GM18526 (cell line): Measurements from ENCODE around the gene ADGRG6.

ENCODE experiments used
- POLR2A ChIP-seq: IDR thresholded peaks from 3 replicates; pipeline ENCODE4 v1.6.1; 2011; ENCODE audit not compliant: insufficient read length; ENCODE audit errors: extremely low read depth

The ADGRG6 gene

DNA sequence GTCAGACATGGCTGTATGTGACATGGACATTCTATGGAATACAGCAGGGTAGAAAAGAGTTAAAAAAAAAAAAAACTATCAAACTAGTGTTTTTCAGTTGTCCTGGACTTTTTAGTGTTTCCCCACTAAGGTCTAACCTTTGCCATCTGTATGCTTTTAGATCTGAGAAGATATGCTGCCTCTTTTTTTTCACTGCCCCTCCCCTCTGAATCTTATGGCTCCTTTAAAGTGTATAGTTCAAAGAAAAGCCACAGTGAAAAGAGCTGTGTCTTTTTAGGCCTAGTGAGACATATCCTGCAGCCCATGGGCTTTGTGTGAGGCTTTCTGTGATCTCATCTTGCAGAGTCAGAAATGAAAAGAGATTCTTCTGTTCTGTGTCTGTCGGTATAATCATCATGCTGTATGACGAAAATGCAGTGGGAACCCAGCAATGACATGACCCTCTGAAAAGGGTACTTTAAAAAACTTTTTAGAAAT is 29.3 kb downstream of the ADGRG6 start:
- no peak for TF ChIP-seq POLR2A

DNA sequence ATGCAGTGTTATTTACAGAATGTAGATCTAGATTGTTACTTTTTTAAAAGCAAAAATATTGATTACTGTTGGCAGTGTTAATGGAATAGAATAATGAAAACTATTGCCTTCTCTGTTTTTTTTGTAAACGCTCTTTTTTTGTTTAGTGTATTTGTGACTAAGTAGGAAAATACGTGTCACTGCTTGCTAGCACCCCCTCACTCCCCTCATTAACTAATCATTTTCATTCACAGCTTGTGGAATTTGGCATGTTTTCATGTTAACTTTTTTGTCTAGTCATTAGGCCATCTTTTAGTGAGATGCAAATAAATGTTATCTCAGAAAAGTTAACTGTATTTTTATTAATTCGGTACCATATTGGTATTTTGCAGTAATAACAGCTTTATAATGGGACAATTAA is 29.8 kb downstream of the ADGRG6 start:
- TF ChIP-seq POLR2A = no peak

DNA sequence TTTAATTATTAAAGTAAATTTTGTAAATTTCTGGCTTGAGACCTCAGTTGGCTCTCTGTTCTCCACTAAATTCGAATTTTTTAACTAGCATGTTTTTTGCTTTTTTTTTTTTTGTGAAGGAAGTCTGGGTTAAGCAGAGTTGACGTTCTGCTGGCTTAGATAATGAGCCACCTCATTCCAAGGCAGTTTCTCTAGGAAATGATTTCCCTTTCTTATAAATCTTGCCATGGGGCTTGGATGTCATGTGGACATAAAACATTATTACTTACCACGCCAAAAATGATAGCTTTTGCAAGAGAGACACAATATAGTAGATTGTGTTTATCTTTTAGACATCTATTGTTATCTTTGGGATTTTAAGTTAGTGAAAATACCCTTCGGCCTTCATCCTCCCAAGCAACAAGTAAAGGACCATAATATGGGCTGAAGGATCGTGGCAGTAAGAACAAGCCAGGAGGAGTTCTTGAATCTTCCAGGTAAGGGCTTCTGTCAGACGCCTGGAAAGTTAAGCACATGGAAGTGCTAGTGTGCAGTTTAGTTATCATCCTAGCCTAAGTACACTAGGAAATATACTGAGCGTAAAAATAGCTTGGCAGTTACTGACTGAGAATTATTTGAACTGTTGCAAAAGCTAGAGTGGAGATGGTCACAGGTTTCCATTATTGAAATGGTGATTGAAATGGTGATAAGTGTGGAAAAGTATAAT is 30.7 kb downstream of the ADGRG6 start:
- no peak for TF ChIP-seq POLR2A

DNA sequence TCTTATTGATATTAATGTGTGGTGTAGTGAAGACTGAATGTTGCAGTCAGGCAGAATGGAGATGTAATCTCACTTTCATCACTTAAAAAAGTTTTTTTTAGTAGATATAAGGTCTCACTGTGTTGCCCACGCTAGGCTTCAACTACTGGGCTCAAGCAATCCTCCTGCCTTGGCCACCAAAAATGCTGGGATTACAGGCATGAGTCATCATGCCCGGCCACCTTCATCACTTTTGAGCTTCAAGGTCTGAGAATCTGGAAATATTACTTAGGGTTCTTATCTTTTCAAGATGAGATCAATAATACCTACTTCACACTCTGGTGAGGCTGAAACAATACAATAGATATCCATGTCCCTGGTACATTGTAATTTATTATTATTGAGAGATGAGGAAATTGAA is 31.6 kb downstream of the ADGRG6 start:
- no peak for TF ChIP-seq POLR2A

DNA sequence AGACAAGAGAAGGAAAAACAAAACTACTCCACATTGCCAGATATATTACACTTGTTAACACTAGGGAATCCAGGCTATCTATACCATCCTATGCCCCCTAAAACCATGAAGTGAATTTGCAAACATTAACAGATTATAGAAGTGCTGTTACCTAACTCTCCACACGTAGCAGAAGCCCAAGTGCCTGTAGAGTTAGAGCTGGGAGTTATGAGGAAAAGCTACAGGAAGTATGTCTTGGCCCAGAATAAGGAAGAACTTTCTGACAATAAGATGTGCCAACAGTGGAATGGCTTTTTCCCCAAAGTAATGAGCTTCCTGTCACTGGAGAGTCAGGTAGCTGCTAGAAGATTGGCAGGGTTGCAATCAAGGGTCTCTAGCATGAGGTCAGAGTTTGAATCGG is 32.5 kb downstream of the ADGRG6 start:
- no peak for TF ChIP-seq POLR2A

DNA sequence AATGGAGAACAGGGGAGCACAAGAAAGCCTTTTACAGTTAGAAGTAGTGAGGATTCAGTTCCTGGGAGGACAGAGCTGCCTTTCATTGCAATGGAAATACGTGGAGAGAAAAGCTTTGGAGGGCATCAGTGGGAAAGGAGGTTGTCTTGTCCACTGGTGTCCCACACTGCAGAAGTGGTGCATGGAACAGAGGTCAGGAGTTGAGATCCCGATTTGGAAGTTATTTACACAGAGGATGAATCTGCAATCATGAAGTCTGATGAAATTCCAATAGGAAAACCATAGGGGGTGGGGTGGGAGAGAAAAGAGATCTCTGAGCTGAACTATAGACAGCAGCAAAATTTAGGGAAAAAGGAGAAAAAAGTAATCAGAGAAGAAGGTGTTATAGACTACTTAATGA is 33.6 kb downstream of the ADGRG6 start:
- TF ChIP-seq POLR2A = no peak

DNA sequence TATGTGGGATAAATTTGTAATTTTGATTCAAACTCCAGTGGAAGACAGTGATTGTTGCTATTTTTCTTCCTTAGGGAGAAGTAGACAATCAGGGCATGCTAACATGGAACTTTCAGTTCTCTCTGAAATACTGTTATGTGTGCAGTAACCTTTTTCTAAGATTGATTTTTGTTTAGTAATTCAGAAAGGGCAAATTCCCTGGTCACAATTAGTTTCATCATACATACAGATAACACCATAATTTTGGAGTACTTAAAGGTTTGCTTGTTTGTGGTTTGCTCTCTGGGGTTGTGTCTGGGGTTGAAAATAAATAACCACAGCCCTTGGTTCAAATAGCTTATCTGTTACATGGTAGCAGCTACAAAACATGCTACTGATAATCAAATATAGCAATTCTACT is 34.4 kb downstream of the ADGRG6 start:
- no peak for TF ChIP-seq POLR2A

DNA sequence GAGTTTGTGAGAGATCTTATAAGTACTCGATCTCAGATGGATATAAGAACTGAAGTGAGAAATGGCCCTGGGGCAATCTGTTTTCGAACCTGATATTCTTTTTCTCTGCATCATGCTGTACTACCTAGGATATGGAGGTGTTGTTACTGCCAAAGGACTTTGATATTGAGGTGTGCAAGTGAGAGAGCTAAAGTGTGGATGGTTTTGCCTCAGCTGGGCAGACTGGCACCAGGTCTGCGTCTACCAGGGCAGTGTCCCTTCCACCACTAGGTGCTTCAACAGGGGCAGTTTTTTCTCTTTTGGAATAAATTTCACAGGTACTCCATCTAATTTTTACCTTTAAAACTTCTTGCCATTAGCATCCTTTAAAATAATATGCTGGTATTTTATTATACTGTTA is 35.0 kb downstream of the ADGRG6 start:
- no peak for TF ChIP-seq POLR2A

DNA sequence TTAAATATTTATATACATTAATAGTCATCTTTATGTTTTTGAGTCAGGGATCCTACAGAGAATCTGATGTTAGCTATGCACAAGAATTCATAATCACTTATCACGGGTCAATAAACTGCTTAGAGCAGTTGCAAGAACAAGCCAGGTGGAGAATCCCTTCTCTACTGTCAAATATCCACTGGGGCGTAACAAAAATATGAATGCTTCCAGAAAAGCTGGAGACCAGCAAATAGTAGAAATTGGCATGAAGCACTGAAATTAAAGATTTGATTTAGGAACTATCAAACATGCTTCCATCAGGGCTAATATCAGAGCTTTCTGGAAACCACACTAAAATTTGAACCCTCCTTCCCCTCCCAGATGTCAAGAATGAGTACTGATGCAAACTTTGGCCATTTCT is 37.3 kb downstream of the ADGRG6 start:
- TF ChIP-seq POLR2A = no peak

DNA sequence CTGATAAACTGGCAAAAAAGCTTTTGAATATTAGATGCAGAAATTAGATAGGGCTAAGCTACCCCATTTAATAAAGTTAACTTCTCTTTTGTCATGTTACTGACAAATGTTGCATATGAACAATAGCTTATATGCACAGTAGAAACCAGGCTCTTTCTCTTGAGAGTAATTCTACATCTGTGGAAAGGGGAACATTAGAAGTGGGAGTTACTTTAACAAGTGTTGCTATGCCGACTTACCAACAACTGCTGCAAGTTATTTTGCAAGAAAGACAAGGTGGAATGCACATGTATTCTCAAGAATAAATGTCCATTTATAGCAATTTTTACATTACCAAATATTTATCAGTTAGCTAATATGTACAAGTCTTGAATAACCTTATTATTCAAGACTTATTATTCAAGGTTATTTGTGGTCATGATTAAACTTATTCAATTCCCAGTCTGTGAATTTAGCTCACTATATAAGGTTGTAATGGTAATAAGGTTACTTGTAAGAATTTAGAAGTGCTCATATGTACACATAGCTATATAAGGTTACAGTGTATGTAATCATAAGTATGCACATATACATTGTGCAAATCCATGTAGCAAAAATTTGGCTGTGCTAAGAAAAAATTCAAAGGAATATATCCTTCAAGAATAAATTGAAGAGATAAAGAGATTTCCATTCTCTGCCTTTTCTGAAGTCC is 38.3 kb downstream of the ADGRG6 start:
- TF ChIP-seq POLR2A = no peak

DNA sequence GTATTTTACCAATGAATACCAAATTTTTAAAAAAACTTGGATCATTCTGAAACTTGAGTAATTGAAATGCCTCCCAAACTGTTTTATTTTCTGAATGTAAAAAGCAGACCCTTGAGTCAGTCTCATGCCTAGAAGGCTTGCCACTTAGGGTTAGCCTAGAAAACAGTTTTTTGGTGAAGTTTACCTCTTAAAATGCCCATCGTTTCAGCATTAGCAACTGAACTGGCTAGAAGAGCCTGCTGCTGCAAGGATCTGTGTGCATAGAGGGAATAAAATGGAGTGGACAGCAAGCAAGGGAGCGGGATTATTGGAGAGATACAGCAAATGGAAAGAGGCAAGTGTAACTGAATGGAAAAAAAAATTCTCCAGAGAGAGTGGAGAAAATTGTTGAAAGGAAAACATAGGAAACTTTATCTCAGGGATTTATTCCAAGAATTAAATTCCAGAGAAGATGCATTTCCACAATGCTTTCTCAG is 40.1 kb downstream of the ADGRG6 start:
- no peak for TF ChIP-seq POLR2A

DNA sequence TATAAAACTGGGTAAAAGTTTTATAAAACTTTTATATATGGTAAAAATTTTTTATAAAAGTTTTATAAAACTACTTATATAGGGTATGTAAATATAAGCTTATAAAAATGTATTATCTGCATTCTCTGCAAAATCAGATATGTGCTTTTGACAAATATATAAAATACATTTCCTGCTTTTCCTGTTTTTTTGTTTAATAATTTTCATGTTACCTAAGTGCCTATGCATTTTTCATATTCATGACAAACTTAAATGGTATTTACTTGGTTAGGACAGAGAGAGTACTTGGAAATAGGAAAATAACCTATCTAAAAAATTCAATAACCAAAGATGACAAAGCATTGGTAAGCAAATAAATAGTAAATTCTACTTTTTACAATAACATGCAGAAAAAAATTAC is 41.2 kb downstream of the ADGRG6 start:
- no peak for TF ChIP-seq POLR2A

DNA sequence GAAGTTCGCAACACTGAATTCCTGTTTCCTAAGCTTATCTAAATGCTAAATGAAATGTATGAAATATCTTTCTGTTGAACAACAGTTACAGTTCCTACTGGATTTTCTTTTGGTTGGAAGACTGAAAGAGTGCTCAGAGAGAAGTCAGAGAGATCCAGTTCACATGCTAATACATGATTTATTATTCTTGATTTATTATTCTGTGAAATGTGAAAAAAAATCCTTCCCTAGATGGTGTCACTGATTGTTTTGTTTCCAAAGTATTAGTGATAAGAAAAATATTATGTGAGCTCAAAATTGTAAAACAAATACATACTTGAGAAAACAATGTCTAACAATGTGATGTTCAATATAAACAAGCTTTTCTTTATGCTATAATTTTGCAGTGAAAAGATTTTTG is 42.1 kb downstream of the ADGRG6 start:
- TF ChIP-seq POLR2A = no peak

DNA sequence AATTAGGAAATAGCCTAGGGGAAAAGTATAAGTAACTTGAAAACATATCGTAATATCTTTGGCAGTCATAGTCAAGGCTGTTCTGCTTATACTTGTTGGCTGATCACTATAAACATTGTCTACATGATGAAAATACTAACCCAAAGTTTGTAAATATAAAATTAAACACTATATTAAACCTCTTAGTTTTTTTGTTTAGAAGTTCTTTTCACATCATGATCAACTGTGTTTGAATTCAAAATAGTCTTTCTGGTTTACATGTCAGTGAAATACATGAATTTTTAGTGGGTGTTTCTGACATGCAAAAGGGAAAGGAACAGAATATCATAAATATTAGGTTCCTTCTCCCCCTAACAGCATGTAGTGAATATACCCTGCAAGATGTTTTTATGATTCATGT is 43.5 kb downstream of the ADGRG6 start:
- TF ChIP-seq POLR2A = no peak

DNA sequence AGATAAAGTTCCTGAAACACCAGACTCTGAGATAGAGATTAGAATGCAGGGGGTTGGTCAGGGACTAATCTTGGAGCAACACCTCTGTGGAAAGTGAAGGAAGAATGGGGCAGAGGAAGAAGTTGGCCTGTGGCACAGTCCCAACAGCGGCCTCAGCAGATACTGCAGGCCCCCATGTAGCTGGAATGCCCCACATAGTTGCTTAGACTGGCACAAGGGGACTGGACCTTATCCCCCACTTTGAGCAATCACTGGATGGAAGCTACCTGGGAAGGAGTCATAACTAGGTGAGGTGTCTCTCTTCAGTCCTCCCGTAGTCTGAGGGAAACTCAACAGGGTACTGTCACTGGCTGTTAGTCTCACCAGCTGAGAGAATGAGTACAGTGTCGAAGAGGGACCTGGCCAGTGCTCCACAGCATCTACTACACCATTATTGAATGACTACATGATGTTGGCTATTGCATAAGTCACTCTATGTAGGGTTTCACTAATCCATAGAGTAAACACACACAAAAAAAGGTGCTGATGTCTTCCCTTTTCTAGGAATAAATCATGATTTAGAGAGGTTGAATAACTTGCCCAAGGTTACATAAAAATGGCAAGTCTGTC is 47.5 kb downstream of the ADGRG6 start:
- no peak for TF ChIP-seq POLR2A

DNA sequence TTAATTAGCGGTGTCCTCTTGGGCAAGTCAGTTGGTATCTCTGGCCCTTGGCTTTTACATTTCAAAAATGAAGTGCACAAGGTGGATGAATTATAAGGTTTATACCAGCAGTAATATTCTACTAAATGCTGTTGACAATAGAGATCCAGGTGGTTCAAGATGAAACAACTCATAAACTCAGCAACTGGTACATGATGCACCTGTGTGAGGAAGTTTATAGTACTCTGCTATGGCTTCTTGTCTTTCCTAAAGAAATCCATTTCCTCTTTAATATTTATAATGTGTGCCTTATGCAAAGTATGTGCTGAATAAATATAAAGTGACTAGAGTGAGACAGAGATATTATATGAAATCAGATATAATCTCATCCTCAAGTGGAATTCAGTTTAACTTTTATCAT is 48.5 kb downstream of the ADGRG6 start:
- no peak for TF ChIP-seq POLR2A
